Trophoblast cell (in vitro differentiated cells and primary cell): ENCODE results near the gene S100A13.
A peak's percentile ranks its signal among the peaks of the same experiment; 100 is the strongest.
"Not testable (repeated sequence)": the region's sequence is repeated elsewhere in the genome, so short reads cannot be mapped to it uniquely, and the experiment has no call there.

Source experiments
- DNase-seq, 2 donors: peaks; one replicate each; pipeline ENCODE4 v3.0.0-alpha.2; 2016
- H2AFZ ChIP-seq: 2 replicates; pipeline ENCODE4 v1.6.1; 2013; ENCODE audit warnings: low read length, moderate library complexity, mild to moderate bottlenecking; ENCODE audit not compliant: insufficient read depth, poor library complexity
- H2AK5ac ChIP-seq: 2 replicates; pipeline ENCODE4 v1.6.1; 2013; ENCODE audit warnings: mild to moderate bottlenecking, low read length
- H2BK120ac ChIP-seq: 2 replicates; pipeline ENCODE4 v1.6.1; 2013; ENCODE audit warnings: low read length, mild to moderate bottlenecking, moderate library complexity; ENCODE audit not compliant: insufficient read depth, poor library complexity
- H2BK12ac ChIP-seq: 2 replicates; pipeline ENCODE4 v1.6.1; 2013; ENCODE audit warnings: mild to moderate bottlenecking, low read length, moderate library complexity
- H2BK5ac ChIP-seq: 2 replicates; pipeline ENCODE4 v1.6.1; 2013; ENCODE audit warnings: low read length, low read depth, moderate library complexity, mild to moderate bottlenecking; ENCODE audit not compliant: poor library complexity
- H3K14ac ChIP-seq: 2 replicates; pipeline ENCODE4 v1.6.1; 2013; ENCODE audit warnings: mild to moderate bottlenecking, low read length
- H3K18ac ChIP-seq: 2 replicates; pipeline ENCODE4 v1.6.1; 2013; ENCODE audit warnings: mild to moderate bottlenecking, low read length
- H3K23ac ChIP-seq: 2 replicates; pipeline ENCODE4 v1.6.1; 2013; ENCODE audit warnings: low read length
- H3K27ac ChIP-seq: 2 replicates; pipeline ENCODE4 v1.5.1; 2013; ENCODE audit warnings: low read depth, mild to moderate bottlenecking, inconsistent platforms, low read length, moderate library complexity
- H3K27me3 ChIP-seq: 2 replicates; pipeline ENCODE4 v1.6.1; 2013; ENCODE audit warnings: inconsistent platforms, mild to moderate bottlenecking, low read length, moderate library complexity; ENCODE audit not compliant: insufficient read depth
- H3K36me3 ChIP-seq, 2 experiments: 1 replicate in 1 of 2; 2 replicates in 1 of 2; pipeline ENCODE4 v1.6.1; 2013; ENCODE audit warnings: low read length in 2 of 2, mild to moderate bottlenecking in 2 of 2, moderate library complexity in 1 of 2; ENCODE audit not compliant: insufficient read depth in 2 of 2, control insufficient read depth in 1 of 2
- H3K4ac ChIP-seq: 2 replicates; pipeline ENCODE4 v1.6.1; 2013; ENCODE audit warnings: low read depth, mild to moderate bottlenecking, low read length, moderate library complexity
- H3K4me1 ChIP-seq, 2 experiments: 1 replicate in 1 of 2; 2 replicates in 1 of 2; pipeline ENCODE4 v1.6.1; 2013; ENCODE audit warnings: low read length in 2 of 2, mild to moderate bottlenecking in 2 of 2, moderate library complexity in 1 of 2; ENCODE audit not compliant: insufficient read depth in 2 of 2, control insufficient read depth in 1 of 2
- H3K4me2 ChIP-seq: 2 replicates; pipeline ENCODE4 v1.6.1; 2013; ENCODE audit warnings: inconsistent platforms, mild to moderate bottlenecking, low read length, moderate library complexity
- H3K4me3 ChIP-seq: 2 replicates; pipeline ENCODE4 v1.5.1; 2013; ENCODE audit warnings: mild to moderate bottlenecking, low read depth, low read length, inconsistent platforms
- H3K79me1 ChIP-seq: one replicate; pipeline ENCODE4 v1.6.1; 2013; ENCODE audit warnings: low read length
- H3K79me2 ChIP-seq: 2 replicates; pipeline ENCODE4 v1.6.1; 2013; ENCODE audit warnings: low read length, mild to moderate bottlenecking; ENCODE audit not compliant: control insufficient read depth, insufficient read depth, poor library complexity
- H3K9ac ChIP-seq: 2 replicates; pipeline ENCODE4 v1.6.1; 2013; ENCODE audit warnings: mild to moderate bottlenecking, low read length
- H3K9me3 ChIP-seq: 2 replicates; pipeline ENCODE4 v1.6.1; 2013; ENCODE audit warnings: low read depth, mild to moderate bottlenecking, control low read depth, inconsistent platforms, low read length; ENCODE audit not compliant: insufficient read depth
- H4K12ac ChIP-seq: 2 replicates; pipeline ENCODE4 v1.6.1; 2013; ENCODE audit warnings: low read depth, mild to moderate bottlenecking, low read length, moderate library complexity
- H4K8ac ChIP-seq: 2 replicates; pipeline ENCODE4 v1.6.1; 2013; ENCODE audit warnings: low read depth, mild to moderate bottlenecking, low read length, moderate library complexity
- H4K91ac ChIP-seq: one replicate; pipeline ENCODE4 v1.6.1; 2013; ENCODE audit warnings: low read depth, mild to moderate bottlenecking, low read length, moderate library complexity
- WGBS: extraction: QIAGEN DNeasy Blood & Tissue Kit; methylation state at CpG from one replicate; pipeline ENCODE4 v1.1.7; 2013; ENCODE audit warnings: missing lambda C conversion rate; ENCODE audit not compliant: insufficient read length, insufficient coverage; ENCODE audit errors: extremely low coverage; 5-methylcytosine and 5-hydroxymethylcytosine counted together

Gene S100A13

GRCh38 chr1:153592748-153593147, 34.6 kb downstream of the S100A13 start:
- H3K4me2 ChIP-seq, result no peak overlapping the region
- no peak overlapping the region for H3K4ac ChIP-seq
- H3K23ac ChIP-seq, result no peak overlapping the region
- no peaks in the 10 kb centered on the region for H3K27me3 ChIP-seq
- no peak overlapping the region for H2BK12ac ChIP-seq
- H3K14ac ChIP-seq, result no peak overlapping the region
- no peak overlapping the region for H3K9ac ChIP-seq
- H3K79me2 ChIP-seq, result no peaks in the 10 kb centered on the region
- no peaks in the 10 kb centered on the region for H3K79me1 ChIP-seq
- H2BK5ac ChIP-seq, result no peak overlapping the region
- no peak overlapping the region for H2AK5ac ChIP-seq
- no peak overlapping the region for H4K8ac ChIP-seq
- no peak overlapping the region for H3K4me3 ChIP-seq
- no peak overlapping the region for H4K91ac ChIP-seq
- DNase-seq, result no peak
- no peak overlapping the region for H3K27ac ChIP-seq
- H3K18ac ChIP-seq, result no peak overlapping the region
- no peak overlapping the region for H2AFZ ChIP-seq
- no CpG with 5 or more reads among the region's 4 CpGs for WGBS
- H3K9me3 ChIP-seq, result no peaks in the 10 kb centered on the region
- no peak overlapping the region for H4K12ac ChIP-seq
- peaks cover 0 to 1% of the 10 kb centered on the region in 2 experiments for H3K4me1 ChIP-seq
- no peak overlapping the region for H2BK120ac ChIP-seq
- H3K36me3 ChIP-seq, result no peaks in the 10 kb centered on the region

DNA sequence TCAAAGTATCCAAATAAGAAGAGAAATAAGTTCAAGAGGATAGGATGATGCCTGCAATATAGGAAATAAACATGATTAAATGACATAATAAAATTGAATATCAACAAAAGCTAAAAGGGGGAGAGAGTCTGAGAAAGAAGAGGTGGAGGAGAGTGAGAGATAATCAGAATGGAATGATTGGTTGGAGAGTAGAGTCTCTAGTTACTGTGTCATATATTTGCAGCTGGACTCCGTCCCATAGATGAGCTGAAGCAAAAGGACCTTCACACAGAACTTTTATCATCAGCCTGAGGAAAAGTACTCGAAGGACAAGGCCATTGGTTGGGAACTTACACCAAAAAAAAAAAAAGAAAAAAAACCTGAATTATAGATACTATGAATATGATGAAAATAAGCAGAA, 38.8 kb downstream of the S100A13 start:
- no peak overlapping the region for H3K4me2 ChIP-seq
- no peaks in the 10 kb centered on the region for H3K79me2 ChIP-seq
- no peak overlapping the region for H2BK12ac ChIP-seq
- H3K14ac ChIP-seq, result no peak overlapping the region
- H3K9me3 ChIP-seq, result no peaks in the 10 kb centered on the region
- no peak overlapping the region for H3K27ac ChIP-seq
- peaks cover 4 to 10% of the 10 kb centered on the region in 2 experiments for H3K4me1 ChIP-seq
- no peak overlapping the region for H3K23ac ChIP-seq
- DNase-seq, result no peak
- no peak overlapping the region for H2AK5ac ChIP-seq
- H4K91ac ChIP-seq, result no peak overlapping the region
- H3K36me3 ChIP-seq, result no peaks in the 10 kb centered on the region
- H3K4ac ChIP-seq, result no peak overlapping the region
- no peak overlapping the region for H3K18ac ChIP-seq
- no peak overlapping the region for H3K4me3 ChIP-seq
- no peak overlapping the region for H4K12ac ChIP-seq
- WGBS, result no CpG with 5 or more reads among the region's 2 CpGs
- H3K9ac ChIP-seq, result no peak overlapping the region
- H2AFZ ChIP-seq, result no peak overlapping the region
- no peaks in the 10 kb centered on the region for H3K79me1 ChIP-seq
- no peak overlapping the region for H2BK5ac ChIP-seq
- H2BK120ac ChIP-seq, result no peak overlapping the region
- H3K27me3 ChIP-seq, result no peaks in the 10 kb centered on the region
- H4K8ac ChIP-seq, result no peak overlapping the region

- H3K9me3 ChIP-seq, H3K79me1 ChIP-seq, H4K91ac ChIP-seq, H3K9ac ChIP-seq, H3K27me3 ChIP-seq, H3K4me1 ChIP-seq, H3K18ac ChIP-seq, H2BK120ac ChIP-seq, H2BK12ac ChIP-seq, H3K4me3 ChIP-seq, H2AFZ ChIP-seq, H3K79me2 ChIP-seq, H3K14ac ChIP-seq, H4K8ac ChIP-seq, H2BK5ac ChIP-seq, H2AK5ac ChIP-seq, H3K36me3 ChIP-seq, H3K27ac ChIP-seq, H3K4me2 ChIP-seq, H3K4ac ChIP-seq, H4K12ac ChIP-seq, H3K23ac ChIP-seq: not testable (repeated sequence)
- peak; percentile 87 to 88 for DNase-seq
- WGBS, result no CpG with 5 or more reads among the region's 10 CpGs
Measured at GRCh38 chr1:153588033-153588432, 39.3 kb downstream of the S100A13 start.

- Histone ChIP-seq H2AFZ (no peak overlapping the region), H3K4me2 (no peak overlapping the region), H2BK120ac (peak overlapping the region; percentile 43), H3K27me3 (no peaks in the 10 kb centered on the region), H3K79me1 (no peaks in the 10 kb centered on the region), H3K4me3 (no peak overlapping the region), H4K12ac (no peak overlapping the region), H4K91ac (no peak overlapping the region), H3K36me3 (no peaks in the 10 kb centered on the region), H3K23ac (no peak overlapping the region), H3K9me3 (no peaks in the 10 kb centered on the region), H3K9ac (no peak overlapping the region), H2AK5ac (no peak overlapping the region), H3K4ac (no peak overlapping the region), H2BK12ac (no peak overlapping the region), H3K14ac (no peak overlapping the region), H3K27ac (no peak overlapping the region), H2BK5ac (no peak overlapping the region), H4K8ac (no peak overlapping the region), H3K18ac (no peak overlapping the region), H3K4me1 (peaks cover 4 to 10% of the 10 kb centered on the region in 2 experiments), H3K79me2 (no peaks in the 10 kb centered on the region)
- no peak for DNase-seq
- WGBS, result no CpG with 5 or more reads among the region's 5 CpGs
Measured at GRCh38 chr1:153587314-153587713, 40.0 kb downstream of the S100A13 start.
